ENCODE measurements around the gene DCN. TPM values are rescaled to one million over a fixed set of nuclear protein-coding genes. Genes with fewer than 3 reads are reported as not detected.

The DCN gene
- total RNA-seq, 4 donors from 2014 or later = 610 to 3,671 (median 2,794) TPM

DNA sequence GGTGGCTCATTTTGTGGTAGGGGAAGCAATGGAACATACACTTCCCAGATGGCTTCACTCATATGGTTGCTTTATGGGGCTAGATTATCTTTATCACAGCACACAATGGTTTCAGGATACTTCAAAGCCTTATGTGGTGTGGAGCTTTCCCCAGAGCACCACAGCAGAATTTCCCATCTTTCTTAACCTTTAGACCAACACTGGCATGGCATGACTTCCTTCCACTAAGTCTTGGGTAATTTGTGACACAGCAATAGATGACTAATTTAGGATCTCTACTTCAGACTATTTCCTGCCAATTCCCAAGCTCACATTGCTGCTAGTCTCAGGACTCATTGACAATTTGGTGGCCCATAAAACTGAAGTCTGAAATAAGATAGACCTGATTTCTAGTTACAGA lies 36.9 kb upstream of the DCN start:
- TF ChIP-seq, protein P1, sequence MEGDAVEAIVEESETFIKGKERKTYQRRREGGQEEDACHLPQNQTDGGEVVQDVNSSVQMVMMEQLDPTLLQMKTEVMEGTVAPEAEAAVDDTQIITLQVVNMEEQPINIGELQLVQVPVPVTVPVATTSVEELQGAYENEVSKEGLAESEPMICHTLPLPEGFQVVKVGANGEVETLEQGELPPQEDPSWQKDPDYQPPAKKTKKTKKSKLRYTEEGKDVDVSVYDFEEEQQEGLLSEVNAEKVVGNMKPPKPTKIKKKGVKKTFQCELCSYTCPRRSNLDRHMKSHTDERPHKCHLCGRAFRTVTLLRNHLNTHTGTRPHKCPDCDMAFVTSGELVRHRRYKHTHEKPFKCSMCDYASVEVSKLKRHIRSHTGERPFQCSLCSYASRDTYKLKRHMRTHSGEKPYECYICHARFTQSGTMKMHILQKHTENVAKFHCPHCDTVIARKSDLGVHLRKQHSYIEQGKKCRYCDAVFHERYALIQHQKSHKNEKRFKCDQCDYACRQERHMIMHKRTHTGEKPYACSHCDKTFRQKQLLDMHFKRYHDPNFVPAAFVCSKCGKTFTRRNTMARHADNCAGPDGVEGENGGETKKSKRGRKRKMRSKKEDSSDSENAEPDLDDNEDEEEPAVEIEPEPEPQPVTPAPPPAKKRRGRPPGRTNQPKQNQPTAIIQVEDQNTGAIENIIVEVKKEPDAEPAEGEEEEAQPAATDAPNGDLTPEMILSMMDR (IDR thresholded peaks at IDR 0.05; ENCODE audit: low read depth) = no peak

GRCh38 chr12:91216871-91217270 lies 34.3 kb upstream of the DCN start:
- TF ChIP-seq, protein P1 (IDR thresholded peaks at IDR 0.05; ENCODE audit: low read depth) = no peak

GRCh38 chr12:91215940-91216454 lies 33.4 kb upstream of the DCN start:
- TF ChIP-seq, protein P1 (IDR thresholded peaks at IDR 0.05; ENCODE audit: low read depth) = no peak

- TF ChIP-seq, protein P1 (IDR thresholded peaks at IDR 0.05; ENCODE audit: low read depth) = no peak
Measured at GRCh38 chr12:91211866-91212265, 29.2 kb upstream of the DCN start.

DNA sequence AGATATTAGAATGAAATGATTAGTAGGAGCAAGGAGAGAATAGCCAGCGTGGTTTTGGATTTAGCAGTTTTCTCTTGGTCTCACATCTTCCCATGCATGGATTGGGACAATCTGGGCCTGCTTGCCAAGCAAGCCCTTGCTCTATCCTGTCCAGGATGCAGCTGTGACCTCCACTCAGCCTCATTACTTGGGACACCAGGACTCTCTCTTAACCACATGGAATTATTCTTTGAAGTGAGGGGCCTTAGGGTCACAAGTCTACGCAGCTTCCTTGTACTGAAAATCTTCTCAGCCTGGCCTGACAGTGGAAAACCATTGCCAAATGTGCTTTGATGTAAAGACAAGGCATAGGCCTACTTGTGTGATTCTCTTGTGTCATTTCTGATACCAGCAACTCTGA lies 28.0 kb upstream of the DCN start:
- TF ChIP-seq, protein P1 (IDR thresholded peaks at IDR 0.05; ENCODE audit: low read depth) = no peak

DNA sequence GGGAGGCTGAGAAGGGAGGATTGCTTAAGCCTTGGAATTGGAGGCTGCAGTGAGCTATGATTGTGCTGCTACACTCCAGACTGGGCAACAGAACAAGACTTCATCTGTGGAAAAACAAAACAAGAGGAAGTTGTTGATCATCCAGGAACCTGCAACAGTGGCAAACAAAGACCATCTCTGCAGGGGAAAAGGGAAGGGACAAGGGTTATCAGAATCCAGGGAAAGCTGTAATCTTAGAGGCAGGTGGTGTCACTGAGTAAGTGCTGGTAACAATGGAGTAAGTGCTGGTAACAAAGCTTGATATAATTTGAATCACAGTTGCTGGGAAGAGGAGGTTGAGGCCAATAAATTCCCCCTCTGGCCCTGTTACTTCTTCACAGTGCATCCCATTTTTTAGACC lies 27.5 kb upstream of the DCN start:
- TF ChIP-seq, protein P1 (IDR thresholded peaks at IDR 0.05; ENCODE audit: low read depth) = no peak

- TF ChIP-seq, protein P1 (IDR thresholded peaks at IDR 0.05; ENCODE audit: low read depth) = no peak
Measured at GRCh38 chr12:91205811-91206210, 23.2 kb upstream of the DCN start.
